ENCODE results near the gene PRSS12.

The PRSS12 gene

DNA sequence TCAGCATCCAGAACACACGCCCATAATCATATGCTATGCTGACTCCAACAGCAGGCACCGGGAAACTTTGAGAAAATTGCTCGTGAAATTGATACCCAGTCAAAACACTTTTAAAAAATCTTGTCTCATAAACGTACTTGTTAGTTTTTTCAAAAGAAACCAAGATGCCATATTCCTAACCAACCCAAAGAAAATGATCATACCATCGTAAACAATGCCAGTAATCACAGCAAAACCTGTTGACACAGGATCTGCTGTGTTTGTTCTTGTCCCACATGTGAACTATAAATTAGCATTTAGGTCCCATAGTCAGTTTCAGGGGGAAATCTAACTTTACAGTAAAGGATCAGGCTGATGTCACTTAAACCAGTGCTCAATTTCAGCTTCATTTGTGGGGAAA is 23.0 kb downstream of the PRSS12 start:
- TF ChIP-seq FOXP2 (optimal IDR thresholded peaks at IDR 0.05; ENCODE audit: borderline replicate concordance, extremely low read depth, extremely low read length, insufficient read depth) (no peak), POLR2AphosphoS5 (IDR thresholded peaks at IDR 0.05; ENCODE audit: low read depth, low read length) (no peak), SIN3A (IDR thresholded peaks at IDR 0.05; ENCODE audit: borderline replicate concordance, insufficient read depth, low read length) (no peak), TAF1 (IDR thresholded peaks at IDR 0.05; ENCODE audit: borderline replicate concordance, insufficient read depth, low read length) (no peak)
- TF ChIP-seq, protein P1, sequence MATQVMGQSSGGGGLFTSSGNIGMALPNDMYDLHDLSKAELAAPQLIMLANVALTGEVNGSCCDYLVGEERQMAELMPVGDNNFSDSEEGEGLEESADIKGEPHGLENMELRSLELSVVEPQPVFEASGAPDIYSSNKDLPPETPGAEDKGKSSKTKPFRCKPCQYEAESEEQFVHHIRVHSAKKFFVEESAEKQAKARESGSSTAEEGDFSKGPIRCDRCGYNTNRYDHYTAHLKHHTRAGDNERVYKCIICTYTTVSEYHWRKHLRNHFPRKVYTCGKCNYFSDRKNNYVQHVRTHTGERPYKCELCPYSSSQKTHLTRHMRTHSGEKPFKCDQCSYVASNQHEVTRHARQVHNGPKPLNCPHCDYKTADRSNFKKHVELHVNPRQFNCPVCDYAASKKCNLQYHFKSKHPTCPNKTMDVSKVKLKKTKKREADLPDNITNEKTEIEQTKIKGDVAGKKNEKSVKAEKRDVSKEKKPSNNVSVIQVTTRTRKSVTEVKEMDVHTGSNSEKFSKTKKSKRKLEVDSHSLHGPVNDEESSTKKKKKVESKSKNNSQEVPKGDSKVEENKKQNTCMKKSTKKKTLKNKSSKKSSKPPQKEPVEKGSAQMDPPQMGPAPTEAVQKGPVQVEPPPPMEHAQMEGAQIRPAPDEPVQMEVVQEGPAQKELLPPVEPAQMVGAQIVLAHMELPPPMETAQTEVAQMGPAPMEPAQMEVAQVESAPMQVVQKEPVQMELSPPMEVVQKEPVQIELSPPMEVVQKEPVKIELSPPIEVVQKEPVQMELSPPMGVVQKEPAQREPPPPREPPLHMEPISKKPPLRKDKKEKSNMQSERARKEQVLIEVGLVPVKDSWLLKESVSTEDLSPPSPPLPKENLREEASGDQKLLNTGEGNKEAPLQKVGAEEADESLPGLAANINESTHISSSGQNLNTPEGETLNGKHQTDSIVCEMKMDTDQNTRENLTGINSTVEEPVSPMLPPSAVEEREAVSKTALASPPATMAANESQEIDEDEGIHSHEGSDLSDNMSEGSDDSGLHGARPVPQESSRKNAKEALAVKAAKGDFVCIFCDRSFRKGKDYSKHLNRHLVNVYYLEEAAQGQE (IDR thresholded peaks at IDR 0.05; ENCODE audit: insufficient read depth in 1 of 2, low read depth in 2 of 2, low read length in 2 of 2): no peak

DNA sequence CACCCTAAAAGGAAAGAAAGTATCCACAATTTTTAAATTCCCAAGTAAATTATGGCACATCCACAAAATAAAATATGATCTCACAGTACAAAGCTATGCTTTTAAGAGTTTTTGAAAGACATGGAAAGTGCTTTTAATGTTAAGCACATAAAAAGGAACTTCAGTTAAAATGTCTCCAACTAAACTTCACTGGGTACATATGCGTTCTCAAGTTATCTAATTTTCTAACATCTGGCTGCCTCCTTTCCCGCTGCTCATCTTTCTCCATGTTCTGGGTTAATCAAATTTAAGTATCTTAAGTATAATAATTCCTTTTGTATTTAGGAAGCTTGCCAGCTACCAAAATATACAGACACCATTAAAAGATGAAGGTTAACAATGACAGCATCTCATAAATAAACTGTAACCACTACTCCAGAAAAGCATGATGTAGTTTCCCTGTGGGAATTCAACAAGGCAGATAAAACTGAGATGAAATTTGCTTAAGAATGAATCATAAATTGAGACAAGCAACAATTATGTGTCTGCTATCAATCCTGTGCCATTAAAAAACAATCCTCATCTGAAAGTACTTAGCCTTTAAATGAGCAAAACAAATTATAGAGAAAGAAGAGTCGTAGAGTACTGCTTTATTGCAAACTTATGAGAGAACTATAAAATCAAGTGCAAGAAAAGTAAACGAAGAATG is 25.1 kb downstream of the PRSS12 start:
- TF ChIP-seq TAF1 (IDR thresholded peaks at IDR 0.05; ENCODE audit: borderline replicate concordance, insufficient read depth, low read length): no peak
- TF ChIP-seq POLR2AphosphoS5 (IDR thresholded peaks at IDR 0.05; ENCODE audit: low read depth, low read length): no peak; the same call in 1 of the 2 replicates
- no peak for TF ChIP-seq FOXP2 (optimal IDR thresholded peaks at IDR 0.05; ENCODE audit: borderline replicate concordance, extremely low read depth, extremely low read length, insufficient read depth)
- TF ChIP-seq SIN3A (IDR thresholded peaks at IDR 0.05; ENCODE audit: borderline replicate concordance, insufficient read depth, low read length): no peak
- TF ChIP-seq, protein P1 (IDR thresholded peaks at IDR 0.05; ENCODE audit: insufficient read depth in 1 of 2, low read depth in 2 of 2, low read length in 2 of 2): no peak

DNA sequence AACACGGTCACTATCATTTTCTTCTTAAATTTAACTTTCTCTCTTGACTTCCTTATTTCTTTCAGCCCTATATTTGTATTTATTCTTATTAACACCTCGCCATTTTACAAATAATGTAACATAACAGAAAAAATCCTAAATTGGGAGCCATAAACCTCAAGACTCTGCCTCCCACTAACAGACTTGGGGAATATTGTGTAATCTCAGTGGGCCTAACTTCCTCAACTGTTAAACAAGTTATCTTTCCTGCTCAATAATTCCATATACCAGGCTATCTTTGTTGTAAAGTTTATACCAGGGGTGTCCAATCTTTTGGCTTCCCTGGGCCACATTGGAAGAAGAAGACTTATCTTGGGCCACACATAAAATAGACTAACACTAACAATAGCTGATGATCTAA is 26.2 kb downstream of the PRSS12 start:
- TF ChIP-seq SIN3A (IDR thresholded peaks at IDR 0.05; ENCODE audit: borderline replicate concordance, insufficient read depth, low read length) (no peak), POLR2AphosphoS5 (IDR thresholded peaks at IDR 0.05; ENCODE audit: low read depth, low read length) (no peak), TAF1 (IDR thresholded peaks at IDR 0.05; ENCODE audit: borderline replicate concordance, insufficient read depth, low read length) (no peak), FOXP2 (optimal IDR thresholded peaks at IDR 0.05; ENCODE audit: borderline replicate concordance, extremely low read depth, extremely low read length, insufficient read depth) (no peak)
- TF ChIP-seq, protein P1 (IDR thresholded peaks at IDR 0.05; ENCODE audit: insufficient read depth in 1 of 2, low read depth in 2 of 2, low read length in 2 of 2): no peak

DNA sequence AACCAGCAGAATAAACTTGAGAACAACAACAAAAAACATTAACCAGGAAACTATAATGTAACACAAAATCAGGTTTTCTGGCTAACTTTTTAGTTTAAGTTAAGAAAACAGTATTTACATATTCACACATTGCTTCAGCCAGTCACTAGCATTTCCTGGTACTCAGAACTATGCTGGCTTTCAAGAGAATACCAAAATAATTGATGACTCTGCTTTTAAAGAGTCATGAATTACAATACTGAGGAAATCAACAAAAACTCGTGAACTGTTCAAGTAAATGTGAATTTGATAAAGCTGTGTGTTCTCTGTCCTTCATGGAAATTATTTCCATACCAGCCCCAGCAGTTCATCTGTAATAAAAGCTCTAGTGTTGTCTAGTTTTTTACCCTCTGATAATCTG is 27.4 kb downstream of the PRSS12 start:
- TF ChIP-seq POLR2AphosphoS5 (IDR thresholded peaks at IDR 0.05; ENCODE audit: low read depth, low read length): no peak
- TF ChIP-seq, protein P1 (IDR thresholded peaks at IDR 0.05; ENCODE audit: insufficient read depth in 1 of 2, low read depth in 2 of 2, low read length in 2 of 2): no peak
- TF ChIP-seq FOXP2 (optimal IDR thresholded peaks at IDR 0.05; ENCODE audit: borderline replicate concordance, extremely low read depth, extremely low read length, insufficient read depth): no peak
- TF ChIP-seq SIN3A (IDR thresholded peaks at IDR 0.05; ENCODE audit: borderline replicate concordance, insufficient read depth, low read length): no peak
- no peak for TF ChIP-seq TAF1 (IDR thresholded peaks at IDR 0.05; ENCODE audit: borderline replicate concordance, insufficient read depth, low read length)
